HCT116 (cell line): ENCODE data around the gene ITGAV.

Source experiments
- CEBPB ChIP-seq: IDR thresholded peaks from 2 replicates; pipeline ENCODE4 v1.6.1; 2012; ENCODE audit warnings: low read depth
- CTCF ChIP-seq, 3 experiments: fragments of 200-600 bp in 1 of 3; sonication (generic) in 1 of 3; IDR thresholded peaks in 2 of 3; conservative IDR thresholded peaks in 1 of 3; 2 replicates each; pipeline ENCODE4 v1.5.1; 2012 to 2017; ENCODE audit warnings: low read depth in 2 of 3, low read length in 2 of 3, antibody characterized with exemption in 1 of 3, borderline replicate concordance in 1 of 3, control low read depth in 1 of 3, mild to moderate bottlenecking in 1 of 3, mixed read lengths in 1 of 3, mixed run types in 1 of 3, moderate library complexity in 1 of 3; ENCODE audit not compliant: insufficient read depth in 1 of 3
- EZH2 ChIP-seq: fragments of 200-600 bp; sonication (generic); IDR thresholded peaks from 2 replicates; pipeline ENCODE4 v1.6.1; 2017; ENCODE audit warnings: antibody characterized with exemption, mixed run types
- POLR2A ChIP-seq: IDR thresholded peaks from 2 replicates; pipeline ENCODE4 v1.7.0; 2011; ENCODE audit warnings: borderline replicate concordance; ENCODE audit not compliant: insufficient read depth, insufficient read length; ENCODE audit errors: extremely low read depth
- POLR2AphosphoS5 ChIP-seq: IDR thresholded peaks from 2 replicates; pipeline ENCODE4 v1.6.1; 2011; ENCODE audit warnings: mild to moderate bottlenecking, low read depth, low read length, moderate library complexity
- REST ChIP-seq: IDR thresholded peaks from 2 replicates; pipeline ENCODE4 v1.6.1; 2012; ENCODE audit warnings: low read depth
- SP1 ChIP-seq: IDR thresholded peaks from 2 replicates; pipeline ENCODE4 v1.6.1; 2012; ENCODE audit warnings: low read depth
- SRF ChIP-seq: IDR thresholded peaks from 2 replicates; pipeline ENCODE4 v1.6.1; 2012; ENCODE audit warnings: low read depth
- ZNF274 ChIP-seq: fragments of 200-500 bp; sonication (Bioruptor generic); IDR thresholded peaks from 2 replicates; pipeline ENCODE4 v1.6.1; 2014; ENCODE audit warnings: mild to moderate bottlenecking, low read depth, low read length, inconsistent platforms

GRCh38 chr2:186702501-186702900 lies 112.6 kb downstream of the ITGAV start:
- TF ChIP-seq CTCF (IDR thresholded peaks at IDR 0.05 in 2 of 3, conservative IDR thresholded peaks at IDR 0.05 in 1 of 3; ENCODE audit: borderline replicate concordance in 1 of 3, insufficient read depth in 1 of 3, low read depth in 2 of 3, low read length in 2 of 3) (no peak), POLR2AphosphoS5 (no peak), SRF (no peak), REST (no peak), EZH2 (no peak), POLR2A (no peak), SP1 (no peak), CEBPB (no peak), ZNF274 (no peak)
